Testis (tissue), 3 donors: ENCODE data around the gene TAF3. TPM values are rescaled to one million over a fixed set of nuclear protein-coding genes. Genes with fewer than 3 reads are reported as not detected.

Experiments
- DNase-seq: peaks from one replicate; pipeline ENCODE4 v3.0.0-alpha.2; 2019
- H3K27ac ChIP-seq, 2 donors: fragments of 200-600 bp; sonication (generic); one replicate each; pipeline ENCODE4 v1.5.1; 2019
- H3K27me3 ChIP-seq: fragments of 200-600 bp; sonication (generic); one replicate; pipeline ENCODE4 v1.5.1; 2019
- H3K36me3 ChIP-seq: fragments of 200-600 bp; sonication (generic); one replicate; pipeline ENCODE4 v1.5.1; 2017; ENCODE audit warnings: low read depth; ENCODE audit errors: missing control alignments
- H3K4me1 ChIP-seq: fragments of 200-600 bp; sonication (generic); one replicate; pipeline ENCODE4 v1.5.1; 2019
- H3K4me3 ChIP-seq, 2 donors: fragments of 200-600 bp; sonication (generic); one replicate each; pipeline ENCODE4 v1.5.1; 2017 to 2019
- H3K9me3 ChIP-seq: fragments of 200-600 bp; sonication (generic); one replicate; pipeline ENCODE4 v1.5.1; 2017
- POLR2A ChIP-seq: fragments of 450-650 bp; IDR thresholded peaks from one replicate; pipeline ENCODE4 v1.6.1; 2017; ENCODE audit warnings: antibody characterized with exemption, mild to moderate bottlenecking, moderate library complexity
- WGBS, 2 donors: methylation state at CpG; one replicate each; pipeline ENCODE4 v1.1.5; 2018; 5-methylcytosine and 5-hydroxymethylcytosine counted together
- intact Hi-C: fragments of 100-400 bp; cut with DNase I; formaldehyde crosslinking; loops from one replicate; pipeline ENCODE4 v1.15.1; 2023; ENCODE audit warnings: low total_unique reads
- polyA plus RNA-seq: library from polyadenylated mRNA; stranded (reverse); fragments of 350-450 nt; fragmentation: Illumina TruSeq; extraction: RNeasy Lipid Tissue Mini Kit (QIAGEN cat#74804); gene quantifications from one replicate; pipeline ENCODE4 v1.2.3, GENCODE V29; 2014; ENCODE audit warnings: low read depth, low replicate concordance; ENCODE audit not compliant: insufficient read depth
- total RNA-seq, 2 donors: library from RNA; depleted of rRNA; stranded (reverse); fragments of >200 nt; gene quantifications; one replicate each; pipeline ENCODE4 v1.2.3, GENCODE V29; 2016
- TF ChIP-seq, protein P1 (sequence below), 3 experiments: fragments of 450-650 bp in 2 of 3; fragments of 200-600 bp in 1 of 3; sonication (generic) in 1 of 3; IDR thresholded peaks; one replicate each; pipeline ENCODE4 v1.5.1; 2016 to 2019; ENCODE audit warnings: antibody characterized with exemption in 3 of 3, mild to moderate bottlenecking in 2 of 3, moderate library complexity in 1 of 3

Gene TAF3
- total and polyA plus RNA-seq, 3 donors from 2014 or later = 7.0 to 33.0 (median 32.8) TPM

DNA sequence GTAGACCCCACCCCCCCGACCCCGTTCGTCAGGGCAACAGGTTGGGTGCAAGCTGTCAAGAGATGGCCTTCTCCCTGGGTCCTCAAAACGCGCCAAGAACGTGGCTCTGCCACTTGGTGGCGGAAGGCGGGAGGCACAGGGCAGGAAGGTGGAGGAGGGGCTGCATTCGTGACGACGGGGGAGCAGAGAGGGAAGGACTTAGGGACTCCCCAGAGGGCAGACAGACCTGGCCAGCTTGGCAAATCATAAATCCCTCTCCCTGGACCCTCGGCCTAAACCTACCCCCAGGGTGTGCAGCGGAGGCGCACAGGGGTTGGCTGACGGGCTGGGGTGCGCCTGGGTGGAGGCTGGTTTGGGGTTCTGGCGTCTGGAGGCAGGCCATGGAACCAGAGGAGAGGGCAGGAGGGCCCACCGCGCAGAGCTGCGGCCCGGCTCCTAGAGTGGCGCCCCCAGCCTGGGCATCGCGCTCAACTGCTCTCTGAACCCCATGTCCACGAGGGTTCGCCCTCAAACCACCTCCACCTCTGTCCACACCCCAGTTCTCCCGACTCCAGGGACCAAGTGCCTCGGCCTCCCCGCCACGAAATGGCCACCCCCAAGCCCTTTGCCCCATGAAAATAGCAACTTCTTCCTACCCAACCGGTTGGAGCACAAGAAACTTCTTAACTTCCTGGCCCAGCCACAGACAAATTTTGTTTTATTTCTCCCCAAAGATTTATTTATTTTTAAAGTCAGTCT lies 225.4 kb downstream of the TAF3 start:
- Histone ChIP-seq H3K36me3 (no peaks in the 10 kb centered on the region), H3K4me3 (no peak overlapping the region), H3K4me1 (peaks cover 9% of the 10 kb centered on the region), H3K9me3 (no peaks in the 10 kb centered on the region), H3K27ac (no peak overlapping the region), H3K27me3 (no peaks in the 10 kb centered on the region)
- DNase-seq = no peak
- 3 to 8% methylated on average over 18 to 31 of the region's 31 CpGs for WGBS, 2 donors
- no peak for TF ChIP-seq POLR2A
- TF ChIP-seq, protein P1, sequence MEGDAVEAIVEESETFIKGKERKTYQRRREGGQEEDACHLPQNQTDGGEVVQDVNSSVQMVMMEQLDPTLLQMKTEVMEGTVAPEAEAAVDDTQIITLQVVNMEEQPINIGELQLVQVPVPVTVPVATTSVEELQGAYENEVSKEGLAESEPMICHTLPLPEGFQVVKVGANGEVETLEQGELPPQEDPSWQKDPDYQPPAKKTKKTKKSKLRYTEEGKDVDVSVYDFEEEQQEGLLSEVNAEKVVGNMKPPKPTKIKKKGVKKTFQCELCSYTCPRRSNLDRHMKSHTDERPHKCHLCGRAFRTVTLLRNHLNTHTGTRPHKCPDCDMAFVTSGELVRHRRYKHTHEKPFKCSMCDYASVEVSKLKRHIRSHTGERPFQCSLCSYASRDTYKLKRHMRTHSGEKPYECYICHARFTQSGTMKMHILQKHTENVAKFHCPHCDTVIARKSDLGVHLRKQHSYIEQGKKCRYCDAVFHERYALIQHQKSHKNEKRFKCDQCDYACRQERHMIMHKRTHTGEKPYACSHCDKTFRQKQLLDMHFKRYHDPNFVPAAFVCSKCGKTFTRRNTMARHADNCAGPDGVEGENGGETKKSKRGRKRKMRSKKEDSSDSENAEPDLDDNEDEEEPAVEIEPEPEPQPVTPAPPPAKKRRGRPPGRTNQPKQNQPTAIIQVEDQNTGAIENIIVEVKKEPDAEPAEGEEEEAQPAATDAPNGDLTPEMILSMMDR (IDR thresholded peaks at IDR 0.05) = no peak
- intact Hi-C loops = loop anchor here (10.0 kb wide), 1 partner anchor 1179 kb away; no protein-coding TSS in a partner anchor

DNA sequence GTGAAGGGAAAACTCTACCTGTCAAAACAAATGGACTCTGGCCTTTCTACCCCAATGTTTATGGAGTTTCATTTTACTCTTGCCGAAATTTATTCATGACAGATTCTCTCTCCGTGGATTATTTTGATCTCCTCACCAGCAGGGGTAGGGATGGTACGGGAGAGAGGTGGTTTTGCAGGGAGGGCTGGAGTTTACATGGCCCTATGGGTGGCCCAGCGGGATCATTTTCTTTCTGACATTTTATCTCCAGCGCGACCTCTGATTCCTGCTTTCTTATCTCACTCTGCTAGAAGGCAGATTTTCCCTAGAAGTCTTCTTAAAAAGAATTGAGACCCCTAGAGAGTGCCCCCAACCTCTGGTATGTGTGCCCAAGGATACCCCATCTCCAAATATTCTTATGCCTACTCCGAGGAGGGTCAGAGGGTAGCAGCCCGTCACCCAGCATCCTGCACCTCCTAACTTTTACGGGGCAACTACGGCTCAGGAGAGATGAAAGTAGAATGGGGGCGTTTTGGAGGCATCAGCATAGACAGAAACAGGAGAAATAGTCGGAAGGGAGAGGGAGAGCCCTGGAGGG lies 226.1 kb downstream of the TAF3 start:
- H3K36me3 ChIP-seq = no peaks in the 10 kb centered on the region
- intact Hi-C loops = loop anchor here (10.0 kb wide), 1 partner anchor 1180 kb away; no protein-coding TSS in a partner anchor
- 10 to 11% methylated on average over 12 of the region's 12 CpGs for WGBS, 2 donors
- no peak overlapping the region for H3K27ac ChIP-seq
- no peak for DNase-seq
- H3K9me3 ChIP-seq = no peaks in the 10 kb centered on the region
- no peaks in the 10 kb centered on the region for H3K27me3 ChIP-seq
- TF ChIP-seq POLR2A = no peak
- TF ChIP-seq, protein P1 (IDR thresholded peaks at IDR 0.05) = no peak
- H3K4me1 ChIP-seq = peaks cover 9% of the 10 kb centered on the region
- no peak overlapping the region for H3K4me3 ChIP-seq

DNA sequence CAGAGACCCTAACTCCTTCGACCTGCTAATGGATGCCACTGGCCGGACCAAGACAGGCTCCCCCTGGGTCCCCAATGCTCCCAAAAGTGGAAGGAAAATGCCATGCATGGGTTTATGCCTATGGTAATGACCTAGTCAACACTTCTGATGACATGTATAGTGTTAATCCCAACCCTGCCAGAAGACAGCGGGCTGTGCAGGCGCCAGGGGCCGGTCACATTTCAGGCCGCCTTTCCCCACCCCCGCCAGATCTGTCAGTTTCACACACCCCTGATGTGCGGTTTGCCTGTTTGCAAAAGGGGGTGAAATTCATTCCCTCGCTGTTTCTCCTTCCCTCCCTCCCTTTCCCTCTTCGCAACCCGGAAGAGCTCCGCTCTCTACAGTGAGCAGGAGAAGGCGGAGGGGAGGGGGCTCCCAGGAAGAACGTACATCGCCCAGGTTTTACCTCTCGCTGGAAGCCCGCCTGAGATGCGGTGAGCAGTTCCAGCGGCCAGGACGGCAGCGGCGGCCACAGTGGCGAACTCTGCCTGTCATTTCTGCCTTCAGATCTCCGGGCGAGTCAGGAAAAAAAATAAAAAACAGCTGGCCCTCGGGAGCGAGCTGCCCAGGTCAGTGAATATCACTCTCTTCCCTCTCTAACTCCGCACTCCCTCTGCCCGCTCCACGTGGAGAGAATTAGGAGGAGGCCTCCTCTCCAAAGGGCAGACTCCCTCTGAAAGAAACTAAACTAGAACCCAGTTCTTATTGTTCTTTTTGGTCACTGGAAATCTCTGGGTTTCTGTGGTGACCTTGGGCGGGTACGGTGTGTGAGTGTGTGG lies 226.8 kb downstream of the TAF3 start:
- Histone ChIP-seq H3K27me3 (peaks cover under 1% of the 10 kb centered on the region), H3K4me1 (peaks cover 10% of the 10 kb centered on the region), H3K27ac (no peak overlapping the region), H3K4me3 (no peak overlapping the region), H3K36me3 (no peaks in the 10 kb centered on the region), H3K9me3 (no peaks in the 10 kb centered on the region)
- DNase-seq = no peak
- no peak for TF ChIP-seq POLR2A
- TF ChIP-seq, protein P1 (IDR thresholded peaks at IDR 0.05) = no peak
- intact Hi-C loops = loop anchor here (10.0 kb wide), 1 partner anchor 1180 kb away; no protein-coding TSS in a partner anchor
- 2% methylated on average over 31 to 32 of the region's 32 CpGs for WGBS, 2 donors

DNA sequence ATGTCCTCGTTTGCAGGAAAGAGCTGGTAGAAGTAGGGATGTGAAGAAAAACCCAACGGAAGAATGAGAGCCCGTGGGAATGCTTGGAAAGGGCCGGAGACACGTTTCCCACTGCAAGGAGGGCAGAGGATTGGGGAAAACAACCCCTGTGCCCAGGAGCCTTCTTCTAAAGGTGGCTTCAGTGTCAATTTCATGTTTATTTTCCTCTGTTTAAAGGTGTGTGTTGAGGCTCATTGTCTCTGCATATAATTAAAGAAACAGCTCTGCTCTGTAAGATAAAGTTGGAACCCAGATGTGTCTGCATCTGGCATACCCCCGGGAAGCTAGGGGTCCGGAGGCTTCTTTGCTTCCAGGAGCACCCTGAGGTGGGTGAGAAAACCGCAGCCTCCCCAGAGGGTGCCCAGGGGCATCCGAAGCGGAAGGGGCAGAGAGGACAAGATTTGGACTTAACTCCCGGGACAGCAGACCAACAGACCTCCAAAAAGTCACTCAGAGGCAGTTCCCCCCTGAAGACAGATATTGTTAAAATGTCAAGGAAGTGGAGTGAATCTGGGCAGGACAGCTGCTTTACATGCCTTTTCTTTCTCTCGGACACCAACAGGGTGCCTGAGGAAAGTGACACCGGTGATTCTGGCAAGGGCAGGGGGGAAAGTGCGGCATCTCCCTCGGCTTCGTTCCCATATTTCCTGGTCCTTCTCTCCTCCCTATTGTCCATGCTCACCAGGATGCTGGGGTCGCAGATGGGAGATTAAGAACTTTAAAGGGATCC lies 227.6 kb downstream of the TAF3 start:
- TF ChIP-seq, protein P1 (IDR thresholded peaks at IDR 0.05) = no peak
- no peak for TF ChIP-seq POLR2A
- 4 to 7% methylated on average over 17 of the region's 17 CpGs for whole genome bisulfite sequencing, 2 donors
- Histone ChIP-seq H3K36me3 (no peaks in the 10 kb centered on the region), H3K27me3 (peaks cover 2% of the 10 kb centered on the region), H3K4me3 (no peak overlapping the region), H3K27ac (no peak overlapping the region), H3K9me3 (no peaks in the 10 kb centered on the region), H3K4me1 (peaks cover 16% of the 10 kb centered on the region)
- intact Hi-C loops = loop anchor here (10.0 kb wide), 1 partner anchor 1181 kb away; no protein-coding TSS in a partner anchor
- no peak for DNase-seq
